Daoy (cell line): ENCODE data around the gene POLE. TPM values are rescaled to one million over a fixed set of nuclear protein-coding genes. Genes with fewer than 3 reads are reported as not detected.
"Not testable (repeated sequence)": the region's sequence is repeated elsewhere in the genome, so short reads cannot be mapped to it uniquely, and the experiment has no call there.

Experiments used
- DNase-seq: peaks from one replicate; pipeline ENCODE4 v3.0.0-alpha.2; 2015; ENCODE audit warnings: low read depth
- total RNA-seq: library from RNA; depleted of rRNA; stranded (reverse); fragments of >200 nt; shearing (Covaris generic); gene quantifications from 2 replicates; pipeline ENCODE4 v1.2.3, GENCODE V29; 2014

POLE gene
- total RNA-seq, 1 experiment from 2014 or later: 23.5 TPM

DNA sequence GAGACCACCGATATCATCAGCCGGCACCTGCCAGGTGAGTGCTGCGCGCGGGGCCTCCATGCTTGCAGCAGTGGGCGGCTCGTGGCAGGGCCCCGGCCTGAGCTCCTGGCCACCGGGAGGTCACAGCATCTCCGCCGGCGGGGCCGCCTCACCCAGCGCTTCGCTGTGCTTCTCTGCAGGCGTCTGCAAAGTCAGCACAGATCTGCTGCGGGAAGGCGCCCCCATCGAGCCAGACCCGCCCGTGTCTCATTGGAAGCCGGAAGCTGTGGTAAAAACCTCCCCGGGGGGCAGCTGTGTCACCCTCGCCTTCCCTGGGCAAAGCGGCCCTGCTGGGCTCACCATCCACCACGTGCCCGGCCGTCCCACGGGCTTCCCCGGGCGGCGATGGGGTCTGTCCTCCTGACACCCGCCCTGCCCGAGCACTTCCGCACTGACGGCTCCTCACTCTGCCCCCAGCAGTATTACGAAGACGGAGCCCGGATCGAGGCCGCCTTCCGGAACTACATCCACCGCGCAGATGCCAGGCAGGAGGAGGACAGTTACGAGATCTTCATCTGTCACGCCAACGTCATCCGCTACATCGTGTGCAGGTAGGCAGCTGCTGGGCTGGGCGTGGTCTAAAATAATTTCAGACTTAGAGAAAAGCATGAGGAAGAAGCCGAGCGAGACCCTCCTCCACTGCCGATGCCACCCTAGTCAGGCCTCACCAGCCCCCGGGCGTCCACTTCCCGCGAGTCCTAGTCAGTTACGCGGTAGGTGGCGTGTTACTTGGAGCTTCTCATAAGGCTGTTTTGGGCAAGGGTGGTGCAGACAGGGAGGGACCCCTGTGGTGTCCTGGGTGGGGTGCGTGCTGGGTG is 30.6 kb upstream of the POLE start:
- no peak for DNase-seq

- DNase-seq: no peak
These were observed 29.9 kb upstream of the POLE start for GRCh38 chr12:132717011-132717410.

DNA sequence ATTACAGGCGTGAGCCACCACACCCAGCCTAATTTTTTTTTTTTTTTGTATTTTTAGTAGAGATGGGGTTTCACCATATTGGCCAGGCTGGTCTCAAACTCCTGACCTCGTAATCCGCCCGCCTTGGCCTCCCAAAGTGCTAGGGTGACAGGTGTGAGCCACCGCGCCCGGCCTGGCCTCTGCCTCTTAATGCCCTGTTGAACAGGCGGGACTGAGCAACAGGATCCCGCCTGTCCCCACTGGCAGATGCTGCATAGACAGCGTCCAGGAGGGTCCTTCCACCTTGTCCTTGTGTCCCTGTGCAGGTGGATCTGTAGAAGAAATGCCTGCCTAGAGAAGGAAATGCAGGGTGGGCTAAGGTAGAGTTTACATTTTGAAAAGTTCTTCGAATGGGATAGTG is 29.2 kb upstream of the POLE start:
- DNase-seq: no peak

- DNase-seq: no peak
These were observed 28.7 kb upstream of the POLE start for GRCh38 chr12:132715874-132716273.

- no peak for DNase-seq
These were observed 26.0 kb upstream of the POLE start for GRCh38 chr12:132713123-132713522.

- no peak for DNase-seq
These were observed 24.1 kb upstream of the POLE start for GRCh38 chr12:132711080-132711843.

GRCh38 chr12:132710405-132711079 is 23.4 kb upstream of the POLE start, which contains the start of gene PGAM5:
Gene PGAM5, plus strand, starts transcription at chr12:132710842. Its CDS starts 35 bp downstream, at chr12:132710877.
- peak; percentile 84 for DNase-seq

- DNase-seq: no peak
These were observed 22.9 kb upstream of the POLE start for GRCh38 chr12:132710043-132710404.

DNA sequence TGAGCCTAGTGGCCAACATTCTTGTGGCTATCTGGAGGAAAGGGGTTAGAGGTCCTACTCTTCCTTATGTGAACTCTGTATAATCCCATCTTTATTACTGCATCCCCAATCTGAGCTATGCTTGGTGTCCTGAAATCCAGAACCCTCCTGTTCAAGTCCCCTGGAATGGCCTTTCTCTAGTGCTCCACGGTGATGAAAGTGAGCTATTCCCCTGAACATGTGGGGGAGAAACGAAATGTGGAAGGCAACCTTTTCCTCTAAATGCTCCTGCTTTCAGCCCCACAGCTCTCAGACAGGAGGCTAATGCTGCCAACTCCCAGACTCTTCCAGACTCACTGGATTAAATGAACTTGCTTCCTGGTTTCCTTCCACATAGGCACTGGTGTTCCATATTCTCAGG is 21.0 kb upstream of the POLE start:
- DNase-seq: no peak

DNA sequence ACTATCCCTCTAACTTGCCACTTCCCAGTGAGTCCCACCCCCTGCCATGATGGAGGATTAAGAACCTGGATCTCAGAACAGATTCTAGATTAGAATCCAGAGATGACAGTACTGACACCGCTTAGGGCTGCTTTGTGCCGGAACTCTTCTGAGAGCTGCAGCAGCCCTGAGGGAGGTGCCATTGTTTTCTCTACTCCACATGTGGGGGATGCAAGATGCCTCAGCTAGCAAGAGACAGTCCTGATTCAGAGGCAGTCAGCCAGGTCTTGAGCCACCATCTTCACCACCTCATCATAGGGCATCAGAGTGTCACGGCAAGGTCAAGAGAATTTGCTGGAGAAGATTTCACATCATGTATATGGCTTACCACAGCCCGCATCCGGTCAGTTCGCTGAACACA is 20.1 kb upstream of the POLE start:
- no peak for DNase-seq

GRCh38 chr12:132703641-132704040 is 16.5 kb upstream of the POLE start:
- no peak for DNase-seq

DNA sequence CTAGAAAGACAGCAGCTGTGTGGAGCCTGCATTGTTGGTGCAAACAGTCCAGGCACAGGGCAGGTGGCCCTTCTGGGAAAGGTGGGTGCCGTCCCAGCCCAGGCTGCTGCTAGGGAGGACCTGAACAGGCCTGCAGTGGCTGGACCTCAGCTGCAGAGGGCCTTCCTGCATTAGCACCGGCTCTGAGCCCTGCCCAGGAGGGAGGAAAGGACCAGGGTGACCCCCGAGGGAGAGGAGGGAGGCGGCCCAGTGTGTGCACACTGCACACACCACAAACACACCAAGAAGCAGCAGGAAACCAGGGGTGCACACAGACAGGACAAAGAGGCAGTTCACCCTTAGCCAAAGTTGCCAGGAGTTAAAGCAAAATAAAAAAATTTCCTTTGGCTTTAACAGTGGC is 15.5 kb upstream of the POLE start:
- DNase-seq: no peak

DNA sequence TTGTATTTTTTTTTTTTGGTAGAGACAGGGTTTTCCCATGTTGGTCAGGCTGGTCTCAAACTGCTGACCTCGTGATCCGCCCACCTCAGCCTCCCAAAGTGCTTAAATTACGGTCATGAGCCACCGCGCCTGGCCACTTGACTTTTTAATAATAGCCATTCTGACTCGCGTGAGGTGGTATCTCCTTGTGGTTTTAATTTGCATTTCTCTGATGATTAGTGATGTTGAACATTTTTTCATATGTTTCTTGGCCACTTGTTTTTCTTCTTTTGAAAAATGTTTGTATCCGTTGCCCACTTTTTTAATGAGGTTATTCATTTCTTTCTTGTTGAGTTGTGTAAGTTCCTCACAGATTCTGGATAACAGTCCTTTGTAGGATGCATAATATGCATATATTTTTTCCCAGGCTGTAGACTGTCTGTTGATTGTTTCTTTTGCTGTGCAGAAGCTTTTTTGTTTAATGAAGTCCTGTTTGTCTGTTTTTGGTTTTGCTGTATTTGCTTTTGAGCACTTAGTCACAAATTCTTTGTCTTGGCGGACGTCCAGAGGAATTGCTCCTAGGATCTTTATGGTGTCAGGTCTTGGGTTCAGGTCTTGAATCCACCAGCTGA is 13.2 kb upstream of the POLE start:
- no peak for DNase-seq

DNA sequence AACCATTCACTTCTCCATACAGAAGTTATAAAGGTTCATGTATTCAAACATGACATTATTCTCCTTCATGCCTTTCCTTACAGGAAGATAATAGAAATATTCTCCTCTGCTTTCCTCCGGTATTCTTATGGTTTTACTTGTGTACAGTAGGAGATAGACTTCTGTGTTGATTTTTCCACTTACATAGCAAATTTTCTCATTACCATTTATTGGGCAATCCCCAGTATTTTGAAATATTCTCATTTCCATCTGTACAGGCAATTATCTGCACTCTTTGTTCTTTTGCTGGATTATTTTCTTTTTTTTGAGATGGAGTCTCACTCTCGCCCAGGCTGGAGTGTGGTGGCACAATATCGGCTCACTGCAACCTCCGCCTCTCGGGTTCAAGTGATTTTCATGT is 11.2 kb upstream of the POLE start:
- DNase-seq: no peak

- DNase-seq: no peak
These were observed 8.3 kb upstream of the POLE start for GRCh38 chr12:132695431-132695830.

- not testable (repeated sequence) for DNase-seq
These were observed 7.7 kb upstream of the POLE start for GRCh38 chr12:132694888-132695287.

GRCh38 chr12:132692030-132692429 is 4.9 kb upstream of the POLE start:
- not testable (repeated sequence) for DNase-seq

DNA sequence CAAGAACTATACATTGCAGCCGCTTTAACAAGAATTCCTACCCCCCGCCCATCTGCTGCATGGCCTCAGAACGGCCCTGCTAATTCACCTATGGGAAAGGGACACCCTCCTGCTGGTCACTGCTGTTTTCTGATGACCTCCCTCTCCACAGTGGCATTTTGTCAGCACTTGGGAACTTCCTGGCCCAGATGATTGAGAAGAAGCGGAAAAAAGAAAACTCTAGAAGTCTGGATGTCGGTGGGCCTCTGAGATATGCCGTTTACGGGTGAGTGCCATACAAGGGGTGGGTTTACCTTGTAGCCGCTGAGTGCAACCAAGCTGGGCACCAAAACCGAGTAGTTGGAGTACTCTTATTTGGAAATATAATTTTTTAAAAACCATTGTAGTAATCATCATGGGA is 3.0 kb upstream of the POLE start:
- DNase-seq: no peak

DNA sequence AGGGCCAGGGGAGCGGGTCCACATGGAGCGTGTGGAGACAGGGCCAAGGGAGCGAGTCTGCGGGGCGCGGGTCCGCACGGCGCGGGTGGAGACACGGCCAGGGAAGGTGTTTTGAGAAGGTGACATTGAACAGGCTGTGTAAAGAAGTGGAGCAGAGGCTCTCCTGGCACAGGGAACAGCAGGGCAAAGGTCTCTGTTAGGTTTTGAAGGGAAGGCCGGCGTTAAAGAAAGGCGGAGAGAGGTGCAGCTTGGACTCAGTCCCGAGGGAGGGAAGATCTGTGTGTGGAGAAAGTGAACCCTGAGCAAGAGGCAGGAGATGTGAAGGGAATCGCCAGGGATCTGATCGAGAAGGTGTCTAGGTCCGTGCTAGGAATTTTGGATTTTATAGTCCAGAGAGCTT is 2.1 kb upstream of the POLE start:
- no peak for DNase-seq

DNA sequence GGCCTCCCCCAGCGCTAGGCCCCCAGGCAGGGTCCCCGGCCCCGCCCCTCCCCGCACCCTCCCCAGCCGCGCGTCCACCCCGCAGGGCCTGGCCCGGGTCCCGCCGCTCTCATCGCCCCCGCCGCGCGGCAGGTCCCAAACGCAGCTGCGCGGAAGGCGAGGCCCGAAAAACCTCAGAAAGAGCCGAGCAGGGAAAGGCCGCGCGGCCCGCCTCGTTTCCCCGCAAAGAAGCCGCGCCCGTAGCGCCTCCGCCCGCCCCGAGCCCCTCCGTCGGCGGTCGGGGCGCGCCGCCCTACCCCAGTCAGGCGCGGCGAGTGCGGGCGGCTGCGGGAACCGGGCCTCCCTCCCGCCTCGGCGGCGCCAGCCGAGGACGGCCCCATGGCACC is 324 bp downstream of the POLE start:
- DNase-seq: peak; percentile 34

GRCh38 chr12:132685400-132685799 is 1.7 kb downstream of the POLE start:
- no peak for DNase-seq

GRCh38 chr12:132677492-132677891 is 9.7 kb downstream of the POLE start:
- no peak for DNase-seq
